HG02938 (cell line): Measurements from ENCODE around the gene DHRS12.

Experiments
- ATAC-seq: cut with Tn5 transposase; IDR thresholded peaks from one replicate; pipeline ENCODE4 v1.9.1; 2021; ENCODE audit warnings: mild to moderate bottlenecking, moderate library complexity; ENCODE audit not compliant: unreplicated experiment

The DHRS12 gene

GRCh38 chr13:51811920-51812451 lies 8.0 kb upstream of the DHRS12 start:
- no peak for ATAC-seq

- ATAC-seq, result no peak
Observed at GRCh38 chr13:51811046-51811445, 7.1 kb upstream of the DHRS12 start.

GRCh38 chr13:51808811-51809210 lies 4.8 kb upstream of the DHRS12 start:
- ATAC-seq, result no peak

GRCh38 chr13:51807041-51807440 lies 3.1 kb upstream of the DHRS12 start:
- no peak for ATAC-seq

- ATAC-seq, result no peak
Observed at GRCh38 chr13:51806566-51806965, 2.6 kb upstream of the DHRS12 start.

- no peak for ATAC-seq
Observed at GRCh38 chr13:51805925-51806324, 2.0 kb upstream of the DHRS12 start.

GRCh38 chr13:51805313-51805712 lies 1.4 kb upstream of the DHRS12 start:
- ATAC-seq, result no peak

- ATAC-seq, result no peak
Observed at GRCh38 chr13:51804295-51805172, 571 bp upstream of the DHRS12 start.

GRCh38 chr13:51802631-51803418 lies 1.1 kb downstream of the DHRS12 start:
- no peak for ATAC-seq

- ATAC-seq, result no peak
Observed at GRCh38 chr13:51801631-51802099, 2.3 kb downstream of the DHRS12 start.

GRCh38 chr13:51800486-51800885 lies 3.5 kb downstream of the DHRS12 start:
- no peak for ATAC-seq

- no peak for ATAC-seq
Observed at GRCh38 chr13:51799261-51799660, 4.7 kb downstream of the DHRS12 start.

- ATAC-seq, result no peak
Observed at GRCh38 chr13:51797664-51798488, 6.1 kb downstream of the DHRS12 start.

- ATAC-seq, result no peak
Observed at GRCh38 chr13:51796546-51796945, 7.4 kb downstream of the DHRS12 start.

GRCh38 chr13:51795419-51795818 lies 8.5 kb downstream of the DHRS12 start:
- no peak for ATAC-seq

GRCh38 chr13:51794964-51795363 lies 9.0 kb downstream of the DHRS12 start:
- no peak for ATAC-seq

GRCh38 chr13:51793570-51794271 lies 10.2 kb downstream of the DHRS12 start:
- peak; percentile 61 for ATAC-seq

GRCh38 chr13:51786425-51787265 lies 17.3 kb downstream of the DHRS12 start:
- no peak for ATAC-seq

- ATAC-seq, result no peak
Observed at GRCh38 chr13:51785712-51786424, 18.1 kb downstream of the DHRS12 start.
